ENCODE measurements around the gene GALNT14.

Gene GALNT14

GRCh38 chr2:31082002-31082401 lies 56.2 kb downstream of the GALNT14 start:
- Histone ChIP-seq H3K4me1 (ENCODE audit: control insufficient read depth, low read depth, low read length) (no peaks in the 10 kb centered on the region), H3K36me3 (ENCODE audit: control insufficient read depth, low read depth, low read length) (no peaks in the 10 kb centered on the region), H3K27ac (ENCODE audit: low read length) (no peak overlapping the region), H3K9me3 (ENCODE audit: control insufficient read depth, low read depth, low read length) (no peaks in the 10 kb centered on the region), H3K9ac (ENCODE audit: low read length) (no peak overlapping the region), H3K27me3 (ENCODE audit: control insufficient read depth, insufficient read depth, low read length) (no peaks in the 10 kb centered on the region), H3K4me3 (ENCODE audit: low read length) (no peak overlapping the region)

GRCh38 chr2:31081492-31081891 lies 56.7 kb downstream of the GALNT14 start:
- no peaks in the 10 kb centered on the region for H3K36me3 ChIP-seq (ENCODE audit: control insufficient read depth, low read depth, low read length)
- no peaks in the 10 kb centered on the region for H3K27me3 ChIP-seq (ENCODE audit: control insufficient read depth, insufficient read depth, low read length)
- H3K9me3 ChIP-seq (ENCODE audit: control insufficient read depth, low read depth, low read length), result no peaks in the 10 kb centered on the region
- no peaks in the 10 kb centered on the region for H3K4me1 ChIP-seq (ENCODE audit: control insufficient read depth, low read depth, low read length)
- H3K9ac ChIP-seq (ENCODE audit: low read length), result no peak overlapping the region
- no peak overlapping the region for H3K4me3 ChIP-seq (ENCODE audit: low read length)
- H3K27ac ChIP-seq (ENCODE audit: low read length), result no peak overlapping the region

- Histone ChIP-seq H3K4me1 (ENCODE audit: control insufficient read depth, low read depth, low read length) (peaks cover 5% of the 10 kb centered on the region), H3K4me3 (ENCODE audit: low read length) (no peak overlapping the region), H3K36me3 (ENCODE audit: control insufficient read depth, low read depth, low read length) (no peaks in the 10 kb centered on the region), H3K27me3 (ENCODE audit: control insufficient read depth, insufficient read depth, low read length) (no peaks in the 10 kb centered on the region), H3K9ac (ENCODE audit: low read length) (no peak overlapping the region), H3K9me3 (ENCODE audit: control insufficient read depth, low read depth, low read length) (no peaks in the 10 kb centered on the region), H3K27ac (ENCODE audit: low read length) (no peak overlapping the region)
Measured at GRCh38 chr2:31080361-31080760, 57.9 kb downstream of the GALNT14 start.

- Histone ChIP-seq H3K4me3 (ENCODE audit: low read length) (no peak overlapping the region), H3K27me3 (ENCODE audit: control insufficient read depth, insufficient read depth, low read length) (no peaks in the 10 kb centered on the region), H3K36me3 (ENCODE audit: control insufficient read depth, low read depth, low read length) (no peaks in the 10 kb centered on the region), H3K9ac (ENCODE audit: low read length) (no peak overlapping the region), H3K27ac (ENCODE audit: low read length) (no peak overlapping the region), H3K4me1 (ENCODE audit: control insufficient read depth, low read depth, low read length) (peaks cover 10% of the 10 kb centered on the region), H3K9me3 (ENCODE audit: control insufficient read depth, low read depth, low read length) (no peaks in the 10 kb centered on the region)
Measured at GRCh38 chr2:31079665-31080064, 58.6 kb downstream of the GALNT14 start.

- Histone ChIP-seq H3K36me3 (ENCODE audit: control insufficient read depth, low read depth, low read length) (no peaks in the 10 kb centered on the region), H3K27me3 (ENCODE audit: control insufficient read depth, insufficient read depth, low read length) (no peaks in the 10 kb centered on the region), H3K9me3 (ENCODE audit: control insufficient read depth, low read depth, low read length) (no peaks in the 10 kb centered on the region), H3K4me1 (ENCODE audit: control insufficient read depth, low read depth, low read length) (peaks cover 10% of the 10 kb centered on the region), H3K27ac (ENCODE audit: low read length) (no peak overlapping the region), H3K4me3 (ENCODE audit: low read length) (no peak overlapping the region), H3K9ac (ENCODE audit: low read length) (no peak overlapping the region)
Measured at GRCh38 chr2:31078579-31079105, 59.6 kb downstream of the GALNT14 start.

GRCh38 chr2:31078011-31078410 lies 60.2 kb downstream of the GALNT14 start:
- Histone ChIP-seq H3K4me1 (ENCODE audit: control insufficient read depth, low read depth, low read length) (peaks cover 10% of the 10 kb centered on the region), H3K27me3 (ENCODE audit: control insufficient read depth, insufficient read depth, low read length) (no peaks in the 10 kb centered on the region), H3K36me3 (ENCODE audit: control insufficient read depth, low read depth, low read length) (no peaks in the 10 kb centered on the region), H3K9ac (ENCODE audit: low read length) (no peak overlapping the region), H3K9me3 (ENCODE audit: control insufficient read depth, low read depth, low read length) (no peaks in the 10 kb centered on the region), H3K4me3 (ENCODE audit: low read length) (no peak overlapping the region), H3K27ac (ENCODE audit: low read length) (no peak overlapping the region)

- no peaks in the 10 kb centered on the region for H3K9me3 ChIP-seq (ENCODE audit: control insufficient read depth, low read depth, low read length)
- H3K27me3 ChIP-seq (ENCODE audit: control insufficient read depth, insufficient read depth, low read length), result no peaks in the 10 kb centered on the region
- no peak overlapping the region for H3K27ac ChIP-seq (ENCODE audit: low read length)
- H3K9ac ChIP-seq (ENCODE audit: low read length), result no peak overlapping the region
- no peaks in the 10 kb centered on the region for H3K36me3 ChIP-seq (ENCODE audit: control insufficient read depth, low read depth, low read length)
- H3K4me3 ChIP-seq (ENCODE audit: low read length), result no peak overlapping the region
- peaks cover 10% of the 10 kb centered on the region for H3K4me1 ChIP-seq (ENCODE audit: control insufficient read depth, low read depth, low read length)
Measured at GRCh38 chr2:31075941-31076590, 62.2 kb downstream of the GALNT14 start.

- Histone ChIP-seq H3K27ac (ENCODE audit: low read length) (no peak overlapping the region), H3K9me3 (ENCODE audit: control insufficient read depth, low read depth, low read length) (no peaks in the 10 kb centered on the region), H3K27me3 (ENCODE audit: control insufficient read depth, insufficient read depth, low read length) (no peaks in the 10 kb centered on the region), H3K9ac (ENCODE audit: low read length) (no peak overlapping the region), H3K4me1 (ENCODE audit: control insufficient read depth, low read depth, low read length) (peaks cover 10% of the 10 kb centered on the region), H3K4me3 (ENCODE audit: low read length) (no peak overlapping the region), H3K36me3 (ENCODE audit: control insufficient read depth, low read depth, low read length) (no peaks in the 10 kb centered on the region)
Measured at GRCh38 chr2:31075431-31075830, 62.8 kb downstream of the GALNT14 start.

GRCh38 chr2:31071741-31072140 lies 66.5 kb downstream of the GALNT14 start:
- H3K4me1 ChIP-seq (ENCODE audit: control insufficient read depth, low read depth, low read length), result peaks cover 10% of the 10 kb centered on the region

GRCh38 chr2:31070339-31071125 lies 67.7 kb downstream of the GALNT14 start:
- Histone ChIP-seq H3K27ac (ENCODE audit: low read length) (no peak overlapping the region), H3K36me3 (ENCODE audit: control insufficient read depth, low read depth, low read length) (no peaks in the 10 kb centered on the region), H3K4me1 (ENCODE audit: control insufficient read depth, low read depth, low read length) (peaks cover 7% of the 10 kb centered on the region), H3K4me3 (ENCODE audit: low read length) (no peak overlapping the region), H3K27me3 (ENCODE audit: control insufficient read depth, insufficient read depth, low read length) (no peaks in the 10 kb centered on the region), H3K9ac (ENCODE audit: low read length) (no peak overlapping the region), H3K9me3 (ENCODE audit: control insufficient read depth, low read depth, low read length) (no peaks in the 10 kb centered on the region)

More at GRCh38 chr2:31071741-31072140, 66.5 kb downstream of the GALNT14 start:
- no peaks in the 10 kb centered on the region for H3K9me3 ChIP-seq (ENCODE audit: control insufficient read depth, low read depth, low read length)
- no peak overlapping the region for H3K27ac ChIP-seq (ENCODE audit: low read length)
- H3K9ac ChIP-seq (ENCODE audit: low read length), result no peak overlapping the region
- H3K36me3 ChIP-seq (ENCODE audit: control insufficient read depth, low read depth, low read length), result no peaks in the 10 kb centered on the region
- no peaks in the 10 kb centered on the region for H3K27me3 ChIP-seq (ENCODE audit: control insufficient read depth, insufficient read depth, low read length)
- H3K4me3 ChIP-seq (ENCODE audit: low read length), result no peak overlapping the region

- no peaks in the 10 kb centered on the region for H3K27me3 ChIP-seq (ENCODE audit: control insufficient read depth, insufficient read depth, low read length)
- no peak overlapping the region for H3K9ac ChIP-seq (ENCODE audit: low read length)
- H3K36me3 ChIP-seq (ENCODE audit: control insufficient read depth, low read depth, low read length), result no peaks in the 10 kb centered on the region
- no peak overlapping the region for H3K4me3 ChIP-seq (ENCODE audit: low read length)
- no peak overlapping the region for H3K27ac ChIP-seq (ENCODE audit: low read length)
- H3K4me1 ChIP-seq (ENCODE audit: control insufficient read depth, low read depth, low read length), result no peaks in the 10 kb centered on the region
- H3K9me3 ChIP-seq (ENCODE audit: control insufficient read depth, low read depth, low read length), result no peaks in the 10 kb centered on the region
Measured at GRCh38 chr2:31069643-31070325, 68.5 kb downstream of the GALNT14 start.

Data from iPS-18a (cell line).